ENCODE results near the gene CFC1.
"Not testable (repeated sequence)": the region's sequence is repeated elsewhere in the genome, so short reads cannot be mapped to it uniquely, and the experiment has no call there.

- TF ChIP-seq, protein P1, sequence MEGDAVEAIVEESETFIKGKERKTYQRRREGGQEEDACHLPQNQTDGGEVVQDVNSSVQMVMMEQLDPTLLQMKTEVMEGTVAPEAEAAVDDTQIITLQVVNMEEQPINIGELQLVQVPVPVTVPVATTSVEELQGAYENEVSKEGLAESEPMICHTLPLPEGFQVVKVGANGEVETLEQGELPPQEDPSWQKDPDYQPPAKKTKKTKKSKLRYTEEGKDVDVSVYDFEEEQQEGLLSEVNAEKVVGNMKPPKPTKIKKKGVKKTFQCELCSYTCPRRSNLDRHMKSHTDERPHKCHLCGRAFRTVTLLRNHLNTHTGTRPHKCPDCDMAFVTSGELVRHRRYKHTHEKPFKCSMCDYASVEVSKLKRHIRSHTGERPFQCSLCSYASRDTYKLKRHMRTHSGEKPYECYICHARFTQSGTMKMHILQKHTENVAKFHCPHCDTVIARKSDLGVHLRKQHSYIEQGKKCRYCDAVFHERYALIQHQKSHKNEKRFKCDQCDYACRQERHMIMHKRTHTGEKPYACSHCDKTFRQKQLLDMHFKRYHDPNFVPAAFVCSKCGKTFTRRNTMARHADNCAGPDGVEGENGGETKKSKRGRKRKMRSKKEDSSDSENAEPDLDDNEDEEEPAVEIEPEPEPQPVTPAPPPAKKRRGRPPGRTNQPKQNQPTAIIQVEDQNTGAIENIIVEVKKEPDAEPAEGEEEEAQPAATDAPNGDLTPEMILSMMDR (IDR thresholded peaks at IDR 0.05): not testable (repeated sequence)
- not testable (repeated sequence) for TF ChIP-seq EZH2, EZH2phosphoT487 (IDR thresholded peaks at IDR 0.05)
Measured at GRCh38 chr2:130588688-130589458, 10.5 kb downstream of the CFC1 start.

All from neural progenitor cell (in vitro differentiated cells).